NCI-H526 treated with DMSO at 0.1 percent for 48 hours (cell line): ENCODE data around the gene PPDPF.

Experiments
- DNase-seq: peaks from one replicate; lab custom pipeline; 2025; lab: John Stamatoyannopoulos, UW

Gene PPDPF

GRCh38 chr20:63538204-63539091 is 17.9 kb downstream of the PPDPF start:
- DNase-seq: no peak

DNA sequence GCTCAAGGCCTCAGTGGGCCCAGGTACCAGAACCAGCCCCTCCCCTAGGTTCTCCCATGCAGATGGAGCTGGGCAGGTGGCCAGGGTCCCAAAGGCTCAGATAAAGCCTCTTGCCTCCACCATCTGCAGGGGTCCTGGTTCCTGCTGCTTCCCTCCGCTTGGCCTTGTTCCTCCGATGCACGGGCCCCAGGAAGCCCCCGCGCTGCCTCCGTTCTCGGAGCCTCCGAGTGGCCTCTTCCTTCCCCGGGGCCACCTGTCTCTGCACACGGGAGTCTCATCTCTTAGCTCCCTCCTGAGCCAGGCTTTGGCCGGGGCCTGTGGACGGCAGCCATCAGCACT is 18.5 kb downstream of the PPDPF start:
- DNase-seq: no peak

- DNase-seq: no peak
Observed at GRCh38 chr20:63539441-63540370, 19.1 kb downstream of the PPDPF start.

GRCh38 chr20:63540417-63541186 is 20.0 kb downstream of the PPDPF start:
- no peak for DNase-seq

DNA sequence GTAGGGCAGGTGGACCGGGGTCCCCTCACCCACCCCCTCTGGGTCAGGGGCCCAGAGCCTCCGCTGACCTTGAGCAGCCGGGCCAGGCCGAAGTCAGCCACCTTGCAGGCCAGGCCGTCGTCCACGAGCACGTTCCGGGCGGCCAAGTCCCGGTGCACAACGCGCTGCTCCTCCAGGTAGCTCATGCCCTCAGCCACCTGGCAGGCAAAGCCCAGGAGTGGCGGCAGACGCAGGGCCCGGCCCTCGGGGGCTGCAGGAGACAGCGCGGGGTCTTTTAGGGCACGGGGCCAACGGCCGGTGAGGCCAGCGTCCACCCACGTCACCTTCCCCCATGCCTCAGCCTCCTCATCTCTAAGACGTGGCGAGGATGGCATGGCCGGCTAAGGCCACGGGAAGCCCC is 20.8 kb downstream of the PPDPF start:
- DNase-seq: no peak

DNA sequence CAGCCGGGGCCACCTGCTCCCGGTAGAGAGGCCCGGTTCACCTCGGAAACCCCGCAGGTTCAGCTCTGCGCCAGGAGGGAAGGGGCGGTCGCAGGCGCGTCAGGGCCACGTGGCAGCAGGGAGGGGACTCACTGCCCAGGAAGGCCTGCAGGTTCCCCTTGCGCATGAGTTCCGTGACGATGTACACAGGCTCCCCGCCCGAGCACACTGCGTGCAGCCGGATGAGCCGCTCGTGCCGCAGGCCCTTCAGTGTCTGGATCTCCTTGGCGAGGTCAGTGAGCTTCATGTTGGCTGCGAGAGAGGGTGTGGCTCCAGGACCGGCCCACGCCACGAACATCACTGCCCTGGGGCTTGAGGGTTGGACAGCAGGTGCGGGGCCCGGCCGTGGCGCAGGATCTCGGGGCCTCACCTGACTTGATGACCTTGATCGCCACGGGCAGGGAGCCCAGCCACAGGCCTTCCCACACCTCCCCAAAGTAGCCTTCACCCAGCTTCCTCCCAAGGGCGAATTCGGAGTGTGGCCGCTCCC is 21.5 kb downstream of the PPDPF start:
- DNase-seq: no peak

DNA sequence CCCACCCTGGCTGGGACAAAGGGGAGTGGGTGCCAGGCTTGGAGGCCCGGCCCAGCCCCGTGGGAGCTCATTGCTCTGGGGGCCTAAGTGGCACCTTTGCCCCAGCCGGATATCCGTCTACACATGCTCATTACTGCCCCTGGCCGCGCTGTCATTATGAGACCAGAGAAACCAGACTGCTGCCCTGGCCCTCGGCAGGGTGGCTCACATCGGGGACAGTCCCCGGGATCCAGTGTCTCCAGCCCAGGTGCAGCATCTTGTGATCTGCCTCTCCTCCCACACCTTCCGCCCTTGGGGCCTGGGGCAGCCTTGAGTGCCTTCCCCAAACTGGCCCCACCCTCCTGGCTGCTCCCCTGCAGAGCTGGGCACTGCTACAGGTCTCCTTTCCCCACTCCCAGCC is 22.1 kb downstream of the PPDPF start:
- no peak for DNase-seq

DNA sequence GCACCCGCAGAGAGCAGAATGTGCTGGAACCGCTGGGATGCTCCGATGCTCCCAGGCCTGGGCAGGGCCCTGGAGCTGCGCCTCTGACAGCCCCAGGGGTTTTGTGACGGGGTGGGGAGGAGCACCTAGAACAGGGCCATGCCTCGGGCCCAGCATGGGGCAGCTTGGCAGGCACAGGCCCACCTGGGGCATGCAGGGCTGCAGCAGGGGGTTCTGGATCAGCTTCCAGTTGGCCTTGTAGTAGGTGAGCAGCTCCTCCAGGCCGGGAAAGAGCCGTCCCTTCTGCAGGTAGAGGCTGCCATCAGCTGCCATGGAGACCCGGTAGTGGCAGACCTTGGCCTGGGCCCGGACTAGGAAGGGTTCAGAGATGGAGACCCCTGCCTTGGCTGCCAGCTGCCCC is 22.6 kb downstream of the PPDPF start:
- no peak for DNase-seq

GRCh38 chr20:63543733-63544132 is 23.2 kb downstream of the PPDPF start:
- DNase-seq: no peak

- DNase-seq: no peak
Observed at GRCh38 chr20:63544241-63544957, 23.8 kb downstream of the PPDPF start.

DNA sequence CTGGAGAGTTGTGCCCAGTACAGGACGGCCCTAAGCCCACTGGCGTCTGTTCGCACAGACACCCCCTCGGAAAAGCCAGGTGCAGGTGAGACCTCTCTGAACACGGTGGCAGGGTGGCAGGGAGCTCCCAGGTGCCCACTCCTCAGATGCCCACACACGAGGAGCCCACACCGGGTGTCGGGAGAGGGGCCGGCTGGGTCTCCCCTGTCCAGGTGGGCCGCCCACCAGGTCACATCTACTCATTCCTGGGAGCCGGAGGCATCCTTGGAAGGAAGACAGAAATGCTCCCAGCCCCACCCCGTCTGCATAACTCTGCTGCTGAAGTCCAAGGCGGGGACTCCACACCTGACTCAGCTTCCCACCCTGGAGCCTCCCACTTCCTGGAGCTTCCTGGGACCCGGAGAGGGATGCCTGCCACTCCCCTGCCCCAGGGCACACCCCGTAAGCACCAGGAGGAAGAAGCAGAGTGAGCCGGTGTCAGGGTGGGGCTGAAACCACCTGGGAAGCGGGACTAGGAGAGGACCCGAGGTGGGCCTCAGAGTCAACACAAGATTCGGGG is 24.5 kb downstream of the PPDPF start:
- no peak for DNase-seq

DNA sequence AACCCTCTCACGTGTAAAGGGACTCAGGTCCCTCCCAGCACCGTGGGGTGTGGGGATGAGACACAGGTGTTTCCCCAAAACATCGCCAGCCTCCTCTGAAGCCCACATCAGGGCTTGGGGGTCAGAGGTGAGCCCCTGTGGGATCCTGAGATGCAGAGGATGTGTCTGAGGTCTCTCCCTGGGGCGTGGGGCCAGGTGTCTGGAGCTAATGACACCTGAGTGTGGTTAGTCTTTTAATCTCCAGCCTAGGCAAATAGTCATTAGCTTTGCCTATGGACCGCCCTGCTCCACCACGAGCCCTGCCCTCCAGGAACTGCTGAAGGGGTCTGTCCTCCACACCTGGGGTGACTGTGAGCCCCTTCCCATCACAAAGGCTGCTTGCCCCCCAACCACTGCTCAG is 25.2 kb downstream of the PPDPF start:
- no peak for DNase-seq

GRCh38 chr20:63546256-63546955 is 25.8 kb downstream of the PPDPF start:
- no peak for DNase-seq

GRCh38 chr20:63546956-63547724 is 26.6 kb downstream of the PPDPF start:
- no peak for DNase-seq

- no peak for DNase-seq
Observed at GRCh38 chr20:63547725-63548480, 27.3 kb downstream of the PPDPF start, which contains the start of gene SRMS. TSS of gene SRMS (minus strand) at chr20:63547749. CDS start at chr20:63547463, 286 bp downstream.

DNA sequence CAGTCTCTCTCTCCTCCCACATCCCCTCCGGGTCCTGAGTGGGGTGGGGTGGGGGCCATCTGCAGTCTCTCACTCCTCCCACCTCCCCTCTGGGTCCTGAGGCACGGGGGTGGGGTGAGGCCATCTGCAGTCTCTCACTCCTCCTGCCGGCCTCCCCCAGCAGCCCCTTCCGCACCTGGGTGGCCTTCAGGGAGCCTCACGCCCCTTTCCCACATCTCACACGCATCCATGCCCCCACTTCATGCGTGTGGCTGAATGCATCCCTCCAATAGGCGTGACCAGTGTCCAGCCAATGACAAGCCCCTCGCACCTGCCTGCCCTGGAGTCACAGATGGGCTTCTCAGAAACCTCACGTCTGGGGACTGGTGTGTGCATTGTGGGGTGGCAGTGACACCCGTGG is 28.0 kb downstream of the PPDPF start:
- no peak for DNase-seq

DNA sequence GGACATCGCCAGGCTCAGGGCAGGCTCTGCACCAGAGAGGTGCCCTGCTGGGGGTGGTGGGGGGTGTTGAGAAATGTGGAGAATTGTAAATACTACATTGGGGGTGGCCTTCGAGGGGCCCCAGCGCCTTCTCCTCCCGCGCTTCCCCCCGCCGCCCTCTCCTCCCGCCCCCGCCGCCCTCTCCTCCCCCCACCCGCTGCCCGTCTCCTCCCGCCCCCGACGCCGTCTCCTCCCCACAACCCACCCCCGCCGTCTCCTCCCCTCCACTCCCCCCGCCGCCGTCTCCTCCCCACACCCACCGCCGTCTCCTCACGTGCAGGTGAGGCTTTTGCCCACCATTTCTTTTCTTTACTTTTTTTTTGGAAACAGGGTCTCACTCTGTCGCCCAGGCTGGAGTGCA is 28.5 kb downstream of the PPDPF start:
- no peak for DNase-seq

GRCh38 chr20:63549679-63550282 is 29.2 kb downstream of the PPDPF start:
- DNase-seq: no peak
